Hippocampal formation (tissue), 2 donors: ENCODE data around the gene TNFRSF6B.
A peak's percentile ranks its signal among the peaks of the same experiment; 100 is the strongest.

Experiments
- DNase-seq, 2 donors: peaks; one replicate each; lab custom pipeline; 2025; lab: John Stamatoyannopoulos, UW

TNFRSF6B gene

DNA sequence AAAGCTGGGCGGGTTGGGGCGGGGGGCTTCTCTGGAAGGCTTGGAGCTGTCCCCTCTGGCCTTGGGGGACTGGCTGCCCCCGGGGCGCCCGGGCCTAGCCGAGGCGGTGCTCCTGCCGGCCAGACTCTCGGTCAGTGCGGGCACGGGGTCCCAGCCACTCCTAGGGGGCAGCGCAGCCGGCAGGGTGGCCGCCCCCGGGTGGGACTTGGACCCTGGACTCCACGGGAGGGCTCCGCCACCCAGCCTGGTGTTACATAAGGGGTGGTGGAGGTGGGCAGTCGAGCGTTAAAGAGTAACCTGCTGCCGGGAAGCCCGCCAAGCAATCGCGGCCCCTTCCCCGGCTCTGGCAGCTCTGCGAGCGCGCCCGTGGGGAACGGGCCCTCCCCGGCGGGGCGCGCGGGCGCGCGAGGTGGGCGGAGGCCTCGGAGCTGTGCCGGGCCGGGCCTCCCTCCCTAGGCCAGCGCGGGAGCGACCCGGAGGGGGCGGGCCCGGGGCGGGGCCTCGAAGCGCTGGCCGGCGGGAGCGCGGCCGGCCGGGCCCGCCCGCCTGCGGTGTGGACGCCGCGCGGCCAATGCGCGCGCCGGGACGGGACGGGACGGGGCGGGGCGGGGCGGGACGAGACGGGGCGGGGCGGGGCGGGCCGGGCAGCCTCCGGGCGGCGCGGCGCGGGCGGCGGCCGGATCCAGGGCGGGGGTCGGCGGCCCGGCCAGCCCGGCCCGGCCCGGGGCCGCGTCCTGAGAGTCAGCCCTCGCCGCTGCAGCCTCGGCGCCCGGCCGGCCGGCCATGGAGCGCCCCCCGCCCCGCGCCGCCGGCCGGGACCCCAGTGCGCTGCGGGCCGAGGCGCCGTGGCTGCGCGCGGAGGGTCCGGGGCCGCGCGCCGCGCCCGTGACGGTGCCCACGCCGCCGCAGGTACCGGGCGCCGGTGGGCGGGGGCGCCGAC is 42.9 kb downstream of the TNFRSF6B start, which contains the start of gene SLC2A4RG:
Gene SLC2A4RG (plus strand): TSS at position 647 of the 940 bp plus-strand sequence. CDS start 137 bp downstream, at position 784.
- DNase-seq, result peak; percentile 57 to 70

GRCh38 chr20:63740070-63740626 is 43.7 kb downstream of the TNFRSF6B start:
- DNase-seq, result no peak

DNA sequence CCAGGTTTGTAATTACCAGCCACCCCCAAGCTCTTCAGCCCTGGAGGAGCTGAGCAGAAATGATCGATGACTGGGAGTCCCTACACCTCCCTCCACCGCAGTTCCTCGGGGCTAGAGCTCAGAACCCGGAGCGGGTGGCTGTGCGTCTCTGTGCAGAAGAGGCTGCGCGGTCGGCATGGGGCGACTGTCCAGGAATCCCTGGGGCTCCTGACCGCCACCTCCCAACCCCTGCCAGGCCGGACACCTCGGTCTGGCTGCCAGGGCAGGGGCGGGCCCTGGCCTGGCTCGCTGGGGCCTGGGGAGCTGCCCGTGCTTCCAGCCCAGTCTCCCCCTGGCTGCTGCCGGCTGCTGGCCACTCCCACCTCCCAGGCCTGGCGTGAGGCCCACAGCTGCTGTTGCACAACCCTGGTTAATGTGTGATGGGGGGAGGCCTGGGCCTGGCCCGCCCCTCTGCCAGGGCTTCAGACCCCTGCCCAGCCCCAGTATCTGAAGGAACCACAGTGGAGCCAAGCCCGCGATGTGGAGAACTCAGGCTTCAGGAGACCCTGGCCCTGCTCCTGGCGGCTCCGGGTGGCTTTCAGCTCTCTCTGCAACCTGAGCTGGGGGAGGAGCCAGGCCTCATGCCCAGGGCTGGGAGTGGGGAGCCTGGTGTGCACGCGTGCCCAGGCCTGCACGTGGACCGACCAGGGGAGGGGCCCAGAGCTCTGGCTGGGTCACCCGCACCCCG is 44.3 kb downstream of the TNFRSF6B start:
- peak; percentile 43 to 74 for DNase-seq

- DNase-seq, result no peak
Measured at GRCh38 chr20:63741354-63741675, 44.9 kb downstream of the TNFRSF6B start.

DNA sequence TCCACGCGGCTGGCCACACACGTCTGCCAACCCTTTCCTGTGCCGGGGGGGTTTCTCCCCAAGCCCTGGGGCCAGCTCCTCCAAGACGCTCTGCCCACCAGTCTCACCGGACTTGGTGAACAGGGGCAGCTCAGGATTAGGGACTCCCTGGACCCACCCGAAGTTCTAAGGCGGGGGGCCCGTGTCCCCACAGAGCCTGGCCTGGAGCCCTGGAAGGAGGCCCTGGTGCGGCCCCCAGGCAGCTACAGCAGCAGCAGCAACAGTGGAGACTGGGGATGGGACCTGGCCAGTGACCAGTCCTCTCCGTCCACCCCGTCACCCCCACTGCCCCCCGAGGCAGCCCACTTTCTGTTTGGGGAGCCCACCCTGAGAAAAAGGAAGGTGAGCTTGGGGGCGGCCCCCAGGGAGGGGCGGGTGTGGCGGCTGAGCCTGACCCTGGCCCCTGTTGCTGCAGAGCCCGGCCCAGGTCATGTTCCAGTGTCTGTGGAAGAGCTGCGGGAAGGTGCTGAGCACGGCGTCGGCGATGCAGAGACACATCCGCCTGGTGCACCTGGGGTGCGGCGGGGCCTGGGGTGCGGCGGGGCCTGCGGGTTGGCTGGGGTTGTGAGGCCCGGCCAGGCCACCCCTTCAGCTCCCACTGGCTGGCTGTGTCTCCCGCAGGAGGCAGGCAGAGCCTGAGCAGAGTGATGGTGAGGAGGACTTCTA is 45.4 kb downstream of the TNFRSF6B start:
- DNase-seq, result no peak

GRCh38 chr20:63742381-63743024 is 46.1 kb downstream of the TNFRSF6B start:
- no peak for DNase-seq

DNA sequence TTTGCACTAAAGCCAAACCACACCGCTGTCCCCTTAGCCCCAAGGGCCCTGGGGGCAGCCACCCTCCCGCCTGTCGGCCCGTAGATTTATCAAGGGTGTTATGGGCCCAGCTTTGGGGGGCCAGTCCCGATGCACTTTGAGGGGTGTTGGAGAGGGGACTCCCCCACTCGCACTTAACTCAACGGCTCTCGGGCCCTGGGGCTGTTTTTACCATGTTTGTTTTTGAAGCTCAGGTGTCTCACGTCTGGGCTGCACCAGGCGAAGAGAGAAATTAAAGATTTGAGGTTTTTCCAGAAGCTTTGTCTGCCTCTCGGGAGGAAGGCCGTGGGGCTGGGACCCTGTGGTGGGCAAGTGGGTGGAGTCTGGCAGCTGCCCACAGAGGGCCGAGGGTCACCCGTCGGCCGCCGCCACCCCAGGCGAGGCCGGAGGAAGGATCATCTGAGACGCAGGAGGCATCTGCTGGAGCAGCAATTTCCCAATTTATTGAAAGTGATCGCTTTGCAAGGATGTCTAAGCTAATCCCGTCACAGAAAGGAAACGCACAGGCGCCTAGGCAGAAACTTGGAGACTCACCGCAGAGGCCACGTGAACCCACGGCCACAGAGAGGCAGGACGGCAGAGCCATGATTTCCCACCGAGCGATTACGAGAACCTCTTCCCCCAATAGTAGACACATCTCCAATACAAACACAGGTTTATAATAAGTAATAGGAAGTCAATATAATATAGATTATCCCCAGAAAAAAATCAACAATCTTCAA is 46.9 kb downstream of the TNFRSF6B start:
- no peak for DNase-seq

DNA sequence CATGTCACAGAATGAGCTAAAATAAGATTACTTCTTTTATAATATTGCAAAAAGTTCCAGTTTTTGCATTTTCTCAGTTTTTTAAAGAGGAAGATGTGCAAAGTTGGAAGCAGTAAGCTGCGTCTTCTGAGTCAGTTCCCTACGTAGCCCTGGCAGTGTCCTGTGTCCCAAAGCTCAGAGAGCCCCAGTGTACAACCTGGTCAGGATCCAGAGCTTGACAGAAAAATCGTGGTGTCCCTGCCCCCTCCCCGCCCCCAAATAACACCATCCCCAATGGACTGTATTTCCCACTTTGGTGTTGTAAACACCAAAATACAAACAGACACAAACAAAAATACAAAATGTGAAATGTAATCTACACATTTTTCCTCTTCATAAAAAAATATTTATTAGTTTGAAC is 47.7 kb downstream of the TNFRSF6B start:
- no peak for DNase-seq

DNA sequence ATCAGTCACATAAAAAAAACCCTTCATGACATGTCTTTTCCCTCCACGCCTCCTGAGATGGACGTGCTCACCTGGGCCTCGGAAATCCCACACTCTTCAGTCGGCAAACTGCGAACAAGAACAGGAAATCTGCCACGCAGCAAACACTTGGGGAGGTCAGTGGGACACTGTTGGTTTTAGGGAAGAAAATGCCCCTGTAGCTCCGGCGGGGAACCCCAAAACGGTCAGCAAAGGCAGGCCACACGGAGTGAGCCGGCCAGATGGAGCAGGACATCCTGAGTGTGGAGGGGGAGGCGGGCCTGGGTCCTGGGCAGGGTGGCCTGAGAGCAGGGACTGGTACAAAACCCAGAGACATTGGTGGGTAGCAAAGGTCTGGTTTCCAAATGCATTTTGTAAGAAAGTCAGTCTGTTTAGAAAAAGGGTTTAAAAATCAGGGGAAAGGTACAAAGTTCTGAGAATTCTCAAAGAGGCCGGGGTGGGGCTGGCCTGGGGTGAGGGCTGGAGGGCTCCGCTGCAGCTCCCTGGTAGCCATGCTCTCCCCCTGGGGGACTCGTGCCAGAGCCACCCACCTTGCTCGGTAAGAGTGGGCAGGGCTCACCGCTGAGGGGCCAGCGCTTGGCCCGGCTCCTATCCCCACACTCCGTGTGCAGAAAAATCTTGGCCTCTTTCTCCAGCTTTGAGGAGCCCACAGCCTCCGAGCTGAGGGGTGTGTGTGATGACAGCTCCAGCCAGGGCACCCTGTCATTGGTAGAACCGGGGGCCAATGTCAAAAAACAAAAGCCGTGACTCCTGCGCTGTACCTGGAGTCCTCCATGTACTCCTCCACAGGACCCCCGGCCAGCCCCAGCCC is 48.3 kb downstream of the TNFRSF6B start:
- no peak for DNase-seq

DNA sequence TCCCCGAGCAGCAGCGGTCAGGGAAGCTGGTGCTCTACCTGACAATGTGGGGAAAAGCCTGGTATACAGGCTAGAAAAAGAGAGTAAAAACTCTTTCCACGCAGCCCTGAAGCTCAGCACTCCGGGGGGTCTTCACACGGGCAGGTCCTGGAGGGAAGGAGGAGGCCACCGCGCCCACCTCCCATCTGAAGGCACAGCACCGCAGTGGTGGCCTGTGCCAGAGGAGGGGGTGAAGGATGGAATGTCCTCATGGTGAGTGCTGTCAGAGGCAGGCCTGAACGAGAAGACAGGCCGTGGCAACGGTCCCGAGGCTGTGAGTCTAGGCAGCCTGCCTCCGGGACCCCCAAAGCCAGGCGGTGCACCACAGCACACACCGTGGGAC is 49.0 kb downstream of the TNFRSF6B start:
- DNase-seq, result no peak

DNA sequence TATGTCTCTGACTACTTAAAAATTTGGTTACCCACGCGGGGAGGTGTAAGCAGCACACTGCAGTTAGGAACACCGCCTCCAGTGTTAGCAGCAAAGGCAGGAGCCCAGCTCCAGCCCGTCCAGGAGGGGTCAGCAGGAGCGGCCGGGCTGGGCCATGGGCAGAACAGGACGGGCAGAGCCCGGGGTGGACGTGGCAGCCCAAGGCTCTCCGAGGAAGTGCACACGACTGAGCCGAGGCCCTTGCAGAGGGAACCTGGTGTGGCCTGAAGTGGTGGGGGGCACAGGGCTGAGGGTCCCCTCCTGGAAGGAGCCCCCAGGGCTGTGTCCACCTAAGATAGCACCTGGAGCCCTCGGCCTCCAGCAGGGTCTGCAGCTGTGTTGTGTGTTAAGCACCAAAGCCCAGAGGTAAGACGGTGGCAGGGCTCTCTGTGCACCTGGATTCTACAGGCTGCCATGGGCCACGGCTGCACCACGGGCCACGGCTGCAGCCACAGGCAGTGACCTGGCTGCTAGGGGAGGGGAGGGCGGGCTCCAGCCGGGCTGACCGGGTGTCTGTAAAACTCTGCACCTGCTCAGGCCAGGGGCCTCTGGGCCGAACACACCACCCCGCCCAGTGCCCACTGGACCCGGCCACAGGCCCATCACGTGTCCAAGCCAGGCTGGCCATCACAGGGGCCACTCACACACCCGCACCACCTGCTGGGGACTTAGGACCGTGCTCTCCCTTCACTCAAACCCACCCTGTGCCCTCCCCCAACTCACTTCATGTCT is 49.7 kb downstream of the TNFRSF6B start:
- DNase-seq, result no peak

GRCh38 chr20:63746751-63747315 is 50.4 kb downstream of the TNFRSF6B start:
- no peak for DNase-seq

DNA sequence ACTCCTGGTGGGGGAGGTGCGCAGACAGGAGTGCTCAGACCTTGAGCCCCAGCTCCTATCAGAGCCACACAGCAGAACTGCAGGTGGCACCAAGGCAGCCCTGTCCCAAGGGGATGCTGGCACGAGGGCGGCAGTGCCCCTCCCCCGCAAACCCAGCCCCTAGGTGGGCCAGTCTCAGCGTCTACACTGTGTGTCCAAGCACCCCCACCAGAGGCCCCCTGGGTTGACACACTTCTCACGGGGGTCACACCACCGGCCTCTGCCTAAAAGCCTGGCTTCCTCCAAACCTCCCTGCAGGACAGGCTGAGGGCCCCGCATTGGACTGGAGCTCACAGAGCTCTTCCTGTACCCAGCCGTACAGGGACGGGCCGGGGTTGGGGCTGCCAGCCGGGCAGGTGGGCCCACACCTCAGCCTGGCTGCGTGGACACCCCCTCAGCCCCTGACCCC is 51.2 kb downstream of the TNFRSF6B start:
- DNase-seq, result no peak
